SK-N-SH (cell line): ENCODE results near the gene FN3K. TPM values are rescaled to one million over a fixed set of nuclear protein-coding genes. Genes with fewer than 3 reads are reported as not detected.

Experiments used
- CTCF ChIA-PET: fragments of 300-600, 350-600 bp; formaldehyde crosslinking; extraction: SDS; loops from one replicate; lab custom pipeline; 2021; lab: Yijun Ruan, JAX
- POLR2A ChIA-PET: fragments of 350-600 bp; sonication (Branson Sonifier 250); formaldehyde crosslinking; extraction: SDS; loops from one replicate; lab custom pipeline; 2020; ENCODE audit warnings: antibody characterized with exemption, inconsistent platforms; lab: Yijun Ruan, JAX
- DNase-seq: peaks from one replicate; pipeline ENCODE4 v3.0.0; 2012
- H2AFZ ChIP-seq: fragments of 200-600 bp; sonication (generic); 2 replicates; pipeline ENCODE4 v1.8.1; 2016; ENCODE audit warnings: antibody characterized with exemption, mild to moderate bottlenecking, low read depth
- H3F3A ChIP-seq: fragments of 200-600 bp; sonication (generic); replicated peaks from 2 replicates; pipeline ENCODE3; 2016; ENCODE audit warnings: antibody characterized with exemption, mild to moderate bottlenecking; ENCODE audit not compliant: insufficient read depth
- H3K27ac ChIP-seq, 2 experiments: fragments of 200-500 bp in 1 of 2; fragments of 200-600 bp in 1 of 2; sonication (Bioruptor generic) in 1 of 2; sonication (generic), shearing (Covaris generic) in 1 of 2; 2 replicates each; pipeline versions ENCODE4 v1.5.1 to v1.6.1; 2014 to 2016; ENCODE audit warnings: low read depth in 2 of 2, inconsistent platforms in 1 of 2, low read length in 1 of 2, mild to moderate bottlenecking in 1 of 2, mixed read lengths in 1 of 2
- H3K27me3 ChIP-seq: fragments of 200-600 bp; sonication (generic), shearing (Covaris generic); 2 replicates; pipeline ENCODE4 v1.6.1; 2016; ENCODE audit warnings: mixed run types; ENCODE audit not compliant: insufficient read depth
- H3K36me3 ChIP-seq, 2 experiments: fragments of 200-500 bp in 1 of 2; fragments of 200-600 bp in 1 of 2; sonication (Bioruptor generic) in 1 of 2; sonication (generic) in 1 of 2; replicated peaks in 1 of 2; 2 replicates each; pipeline versions ENCODE3 to v1.5.1; 2014 to 2016; ENCODE audit warnings: low read length in 1 of 2, mild to moderate bottlenecking in 1 of 2; ENCODE audit not compliant: insufficient read depth in 2 of 2, control insufficient read depth in 1 of 2
- H3K4me1 ChIP-seq, 2 experiments: fragments of 200-500 bp in 1 of 2; fragments of 200-600 bp in 1 of 2; sonication (Bioruptor generic) in 1 of 2; sonication (generic), shearing (Covaris generic) in 1 of 2; 2 replicates each; pipeline versions ENCODE4 v1.5.1 to v1.6.1; 2014 to 2016; ENCODE audit warnings: low read depth in 1 of 2, low read length in 1 of 2, mixed run types in 1 of 2; ENCODE audit not compliant: insufficient read depth in 2 of 2, control insufficient read depth in 1 of 2
- H3K4me2 ChIP-seq: fragments of 200-600 bp; sonication (generic), shearing (Covaris generic); 2 replicates; pipeline ENCODE4 v1.6.1; 2017; ENCODE audit warnings: mixed run types
- H3K4me3 ChIP-seq, 2 experiments: fragments of 200-500 bp in 1 of 2; fragments of 200-600 bp in 1 of 2; sonication (Bioruptor generic) in 1 of 2; sonication (generic), shearing (Covaris generic) in 1 of 2; 2 replicates each; pipeline versions ENCODE4 v1.5.1 to v1.8.1; 2014 to 2016; ENCODE audit warnings: low read depth in 2 of 2, inconsistent platforms in 1 of 2, low read length in 1 of 2, mild to moderate bottlenecking in 1 of 2, mixed read lengths in 1 of 2, moderate library complexity in 1 of 2
- H3K79me2 ChIP-seq: fragments of 200-600 bp; sonication (generic); 2 replicates; pipeline ENCODE4 v1.8.1; 2017; ENCODE audit warnings: mild to moderate bottlenecking; ENCODE audit not compliant: insufficient read depth
- H3K9ac ChIP-seq: fragments of 200-600 bp; sonication (generic); 2 replicates; pipeline ENCODE4 v1.6.1; 2017; ENCODE audit warnings: mixed run types
- H3K9me2 ChIP-seq: fragments of 200-600 bp; sonication (generic); 2 replicates; pipeline ENCODE4 v1.6.1; 2017; ENCODE audit warnings: mixed run types
- H3K9me3 ChIP-seq: fragments of 200-600 bp; sonication (generic); 2 replicates; pipeline ENCODE4 v1.6.1; 2017; ENCODE audit warnings: mixed run types, mild to moderate bottlenecking, moderate library complexity
- H4K20me1 ChIP-seq: fragments of 200-600 bp; sonication (generic); 2 replicates; pipeline ENCODE4 v1.6.1; 2017; ENCODE audit warnings: mild to moderate bottlenecking, mixed run types; ENCODE audit not compliant: insufficient read depth
- CHD2 ChIP-seq: fragments of 150-350 bp; IDR thresholded peaks from 2 replicates; pipeline ENCODE4 v1.6.1; 2018; ENCODE audit warnings: low read length; ENCODE audit not compliant: partially characterized antibody
- ELF1 ChIP-seq: IDR thresholded peaks from 2 replicates; pipeline ENCODE4 v1.4.0; 2012
- FOSL2 ChIP-seq: IDR thresholded peaks from 2 replicates; pipeline ENCODE4 v1.4.0; 2012; ENCODE audit warnings: low read depth, mild to moderate bottlenecking, moderate library complexity, borderline replicate concordance
- FOXJ3 ChIP-seq: sonication (generic); formaldehyde crosslinking; IDR thresholded peaks from 2 replicates; pipeline ENCODE4 v1.5.1; 2020; ENCODE audit warnings: mild to moderate bottlenecking, missing genetic modification reagents
- FOXM1 ChIP-seq: IDR thresholded peaks from 2 replicates; pipeline ENCODE4 v1.4.0; 2012; ENCODE audit warnings: low read depth, mild to moderate bottlenecking
- GABPA ChIP-seq: IDR thresholded peaks from 2 replicates; pipeline ENCODE4 v1.4.0; 2012; ENCODE audit warnings: low read depth, mild to moderate bottlenecking
- GATA2 ChIP-seq: sonication (generic); formaldehyde crosslinking; IDR thresholded peaks from 2 replicates; pipeline ENCODE4 v1.5.0; 2020; ENCODE audit warnings: mild to moderate bottlenecking, missing genetic modification reagents
- MEF2A ChIP-seq: IDR thresholded peaks from 2 replicates; pipeline ENCODE4 v1.4.0; 2012; ENCODE audit warnings: low read depth, borderline replicate concordance
- NFIC ChIP-seq: IDR thresholded peaks from 2 replicates; pipeline ENCODE4 v1.4.0; 2012; ENCODE audit warnings: borderline replicate concordance
- NRF1 ChIP-seq: IDR thresholded peaks from 2 replicates; pipeline ENCODE4 v1.6.1; 2012; ENCODE audit warnings: low read depth, mild to moderate bottlenecking, low read length
- POLR2AphosphoS5 ChIP-seq: IDR thresholded peaks from 2 replicates; pipeline ENCODE4 v1.6.1; 2012; ENCODE audit warnings: low read depth, low read length
- RAD21 ChIP-seq: IDR thresholded peaks from 2 replicates; pipeline ENCODE4 v1.6.1; 2012; ENCODE audit warnings: mild to moderate bottlenecking, low read length
- RXRA ChIP-seq: IDR thresholded peaks from 2 replicates; pipeline ENCODE4 v1.4.0; 2012; ENCODE audit warnings: low read depth, mild to moderate bottlenecking, borderline replicate concordance
- SMC3 ChIP-seq: IDR thresholded peaks from 2 replicates; pipeline ENCODE4 v1.6.1; 2012; ENCODE audit warnings: low read depth, low read length, improper control_type of control experiment
- YY1 ChIP-seq: IDR thresholded peaks from 2 replicates; pipeline ENCODE4 v1.4.0; 2012; ENCODE audit warnings: low read depth, mild to moderate bottlenecking
- whole genome bisulfite sequencing: methylation state at CpG from one replicate; pipeline ENCODE4 v1.1.6; 2017; ENCODE audit warnings: low lambda C conversion rate; 5-methylcytosine and 5-hydroxymethylcytosine counted together
- polyA plus RNA-seq, 3 experiments: library from polyadenylated mRNA; depleted of rRNA; stranded (reverse); fragments of >200 nt; gene quantifications; 2 replicates each; pipeline ENCODE4 v1.2.3, GENCODE V29; 2012
- TF ChIP-seq, protein P1 (sequence below): fragments of 150-350 bp; IDR thresholded peaks from 2 replicates; pipeline ENCODE4 v1.6.1; 2016; ENCODE audit warnings: mild to moderate bottlenecking, low read depth, low read length
- TF ChIP-seq, protein P2 (sequence below): fragments of 150-350 bp; IDR thresholded peaks from 2 replicates; pipeline ENCODE4 v1.6.1; 2017; ENCODE audit warnings: antibody characterized with exemption, low read length, low read depth, borderline replicate concordance
- TF ChIP-seq, protein P3 (sequence below): IDR thresholded peaks from 2 replicates; pipeline ENCODE4; 2012
- TF ChIP-seq, protein P4 (sequence below): IDR thresholded peaks from 2 replicates; pipeline ENCODE4 v1.4.0; 2012; ENCODE audit warnings: low read depth, borderline replicate concordance

FN3K gene
- polyA plus RNA-seq, 1 of the 3 experiments (the other 2 are of a cell fraction), result 9.9 TPM

DNA sequence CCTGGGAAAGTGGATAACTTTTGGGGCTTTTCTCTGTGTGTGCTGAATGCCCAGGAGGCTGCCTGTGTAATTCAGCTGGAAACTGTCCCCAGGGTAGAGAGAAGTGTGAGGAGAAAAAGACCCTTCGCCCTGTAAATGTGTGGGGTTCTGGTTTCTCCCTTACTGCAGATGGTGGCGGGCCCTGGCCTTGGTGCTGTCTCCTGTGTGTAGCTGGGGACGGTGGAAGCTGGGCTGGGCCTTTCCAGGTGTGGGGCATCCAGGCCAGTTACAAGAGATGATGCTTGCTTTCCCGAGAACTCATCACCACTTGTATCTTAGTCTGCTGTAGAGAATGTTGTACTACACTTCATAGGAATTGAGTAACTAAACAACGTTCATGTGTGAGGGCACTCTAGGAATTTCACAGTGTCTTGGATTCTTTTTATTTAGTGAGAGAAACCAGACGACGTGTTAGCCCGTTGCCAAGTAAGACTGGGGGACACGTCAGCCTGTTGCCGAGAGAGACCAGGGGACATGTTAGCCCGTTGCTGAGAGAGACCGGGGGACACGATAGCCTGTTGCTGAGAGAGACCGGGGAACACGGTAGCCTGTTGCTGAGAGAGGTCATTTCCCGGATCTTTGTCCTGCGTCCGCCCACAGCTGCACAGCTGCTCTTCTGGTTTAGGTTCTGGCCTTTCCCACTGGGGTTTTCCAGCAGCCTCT, 59.5 kb downstream of the FN3K start:
- 95% methylated on average over 18 of the region's 18 CpGs for WGBS
- H3F3A ChIP-seq, result no peaks in the 10 kb centered on the region
- H4K20me1 ChIP-seq, result 0 out of 2 replicates have a peak, but pooled peaks cover 4% of the 10 kb centered on the region
- H3K9ac ChIP-seq, result no peak overlapping the region
- no peak for DNase-seq
- H3K36me3 ChIP-seq, result peaks cover 7 to 19% of the 10 kb centered on the region in 2 experiments
- H3K4me1 ChIP-seq, result peaks cover 3 to 23% of the 10 kb centered on the region in 2 experiments; a peak in 1 of 4 replicates
- POLR2A ChIA-PET, result no interaction called here
- H3K4me2 ChIP-seq, result no peak overlapping the region
- TF ChIP-seq, protein P1, sequence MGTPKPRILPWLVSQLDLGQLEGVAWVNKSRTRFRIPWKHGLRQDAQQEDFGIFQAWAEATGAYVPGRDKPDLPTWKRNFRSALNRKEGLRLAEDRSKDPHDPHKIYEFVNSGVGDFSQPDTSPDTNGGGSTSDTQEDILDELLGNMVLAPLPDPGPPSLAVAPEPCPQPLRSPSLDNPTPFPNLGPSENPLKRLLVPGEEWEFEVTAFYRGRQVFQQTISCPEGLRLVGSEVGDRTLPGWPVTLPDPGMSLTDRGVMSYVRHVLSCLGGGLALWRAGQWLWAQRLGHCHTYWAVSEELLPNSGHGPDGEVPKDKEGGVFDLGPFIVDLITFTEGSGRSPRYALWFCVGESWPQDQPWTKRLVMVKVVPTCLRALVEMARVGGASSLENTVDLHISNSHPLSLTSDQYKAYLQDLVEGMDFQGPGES, result no peak
- TF ChIP-seq, protein P2, sequence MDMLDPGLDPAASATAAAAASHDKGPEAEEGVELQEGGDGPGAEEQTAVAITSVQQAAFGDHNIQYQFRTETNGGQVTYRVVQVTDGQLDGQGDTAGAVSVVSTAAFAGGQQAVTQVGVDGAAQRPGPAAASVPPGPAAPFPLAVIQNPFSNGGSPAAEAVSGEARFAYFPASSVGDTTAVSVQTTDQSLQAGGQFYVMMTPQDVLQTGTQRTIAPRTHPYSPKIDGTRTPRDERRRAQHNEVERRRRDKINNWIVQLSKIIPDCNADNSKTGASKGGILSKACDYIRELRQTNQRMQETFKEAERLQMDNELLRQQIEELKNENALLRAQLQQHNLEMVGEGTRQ, result no peak
- TF ChIP-seq FOXM1, result no peak
- TF ChIP-seq ELF1, result no peak
- TF ChIP-seq SMC3, result no peak
- TF ChIP-seq, protein P3, sequence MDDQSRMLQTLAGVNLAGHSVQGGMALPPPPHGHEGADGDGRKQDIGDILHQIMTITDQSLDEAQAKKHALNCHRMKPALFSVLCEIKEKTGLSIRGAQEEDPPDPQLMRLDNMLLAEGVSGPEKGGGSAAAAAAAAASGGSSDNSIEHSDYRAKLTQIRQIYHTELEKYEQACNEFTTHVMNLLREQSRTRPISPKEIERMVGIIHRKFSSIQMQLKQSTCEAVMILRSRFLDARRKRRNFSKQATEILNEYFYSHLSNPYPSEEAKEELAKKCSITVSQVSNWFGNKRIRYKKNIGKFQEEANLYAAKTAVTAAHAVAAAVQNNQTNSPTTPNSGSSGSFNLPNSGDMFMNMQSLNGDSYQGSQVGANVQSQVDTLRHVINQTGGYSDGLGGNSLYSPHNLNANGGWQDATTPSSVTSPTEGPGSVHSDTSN, result no peak
- TF ChIP-seq RAD21, result no peak
- no peak for TF ChIP-seq FOXJ3 (CRISPR knock-in tag)
- TF ChIP-seq CHD2, result no peak
- TF ChIP-seq YY1, result no peak
- no peak for TF ChIP-seq NFIC
- no peak for TF ChIP-seq FOSL2
- TF ChIP-seq MEF2A, result no peak
- TF ChIP-seq GATA2, result no peak
- TF ChIP-seq GABPA, result no peak
- no peak for TF ChIP-seq RXRA
- TF ChIP-seq, protein P4, sequence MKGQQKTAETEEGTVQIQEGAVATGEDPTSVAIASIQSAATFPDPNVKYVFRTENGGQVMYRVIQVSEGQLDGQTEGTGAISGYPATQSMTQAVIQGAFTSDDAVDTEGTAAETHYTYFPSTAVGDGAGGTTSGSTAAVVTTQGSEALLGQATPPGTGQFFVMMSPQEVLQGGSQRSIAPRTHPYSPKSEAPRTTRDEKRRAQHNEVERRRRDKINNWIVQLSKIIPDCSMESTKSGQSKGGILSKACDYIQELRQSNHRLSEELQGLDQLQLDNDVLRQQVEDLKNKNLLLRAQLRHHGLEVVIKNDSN, result no peak
- TF ChIP-seq NRF1, result no peak
- no peak for TF ChIP-seq POLR2AphosphoS5
- H3K9me2 ChIP-seq, result no peaks in the 10 kb centered on the region
- no peak overlapping the region for H3K4me3 ChIP-seq
- no peaks in the 10 kb centered on the region for H3K27me3 ChIP-seq
- H3K79me2 ChIP-seq, result peaks cover 30% of the 10 kb centered on the region; the same call in 1 of the 2 replicates
- CTCF ChIA-PET, result interaction anchor here (0.9 to 7.1 kb wide), 8 partner anchors 10 to 123 kb away, joined by 3 to 49 read pairs (median 4); no protein-coding TSS in a partner anchor
- no peaks in the 10 kb centered on the region for H3K9me3 ChIP-seq
- H2AFZ ChIP-seq, result no peak overlapping the region
- peak overlapping the region in 1 of 2 experiments; percentile 80; a peak in 2 of 4 replicates for H3K27ac ChIP-seq
